GM12872 (cell line): ENCODE data around the gene TRAF1.

ENCODE experiments used
- TF ChIP-seq, protein P1 (sequence below): IDR thresholded peaks from 3 replicates; pipeline ENCODE4 v1.5.1; 2011; ENCODE audit warnings: low read depth, mild to moderate bottlenecking, low read length, moderate library complexity; ENCODE audit not compliant: insufficient read depth

TRAF1 gene

DNA sequence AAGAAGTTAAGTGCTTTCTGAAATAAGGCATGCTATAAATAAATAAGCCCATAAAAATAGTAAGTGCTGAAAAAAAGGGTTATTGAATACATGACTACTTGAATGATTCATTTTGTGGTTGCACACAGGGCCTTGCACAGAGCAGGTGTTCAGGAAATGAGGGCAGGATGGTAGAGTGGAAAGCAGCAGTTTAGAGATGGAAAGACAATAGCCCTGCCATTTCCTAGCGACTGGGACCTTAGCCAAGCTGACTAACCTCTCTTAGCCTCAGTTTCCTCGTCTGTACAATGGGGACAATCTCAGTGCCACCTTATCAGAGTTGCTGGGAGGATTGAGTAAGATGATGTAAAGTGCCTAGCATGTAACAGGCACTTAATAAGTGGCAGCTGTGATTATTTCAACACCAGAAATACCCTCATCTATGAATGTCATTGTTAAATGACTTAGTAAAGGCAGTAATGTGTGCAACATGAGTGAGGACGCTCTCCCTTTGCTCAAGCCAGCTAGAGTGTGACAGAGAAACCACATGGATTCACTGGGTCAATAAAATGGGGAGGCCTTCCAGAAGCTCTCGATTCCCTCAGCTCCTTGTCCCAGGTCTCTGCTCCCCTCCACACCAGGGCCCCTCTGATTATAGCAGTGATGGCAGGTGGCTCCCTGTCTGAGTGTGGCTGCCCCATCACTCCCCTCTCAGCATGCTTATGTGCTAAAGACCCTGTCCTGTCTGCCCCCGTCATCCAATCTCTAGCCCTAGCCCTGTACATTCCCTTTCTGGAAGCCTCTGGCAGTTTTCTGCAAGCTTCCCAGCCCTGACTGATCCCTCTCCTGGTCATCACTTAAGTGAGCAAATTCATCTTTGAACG is 33.6 kb downstream of the TRAF1 start:
- TF ChIP-seq, protein P1, sequence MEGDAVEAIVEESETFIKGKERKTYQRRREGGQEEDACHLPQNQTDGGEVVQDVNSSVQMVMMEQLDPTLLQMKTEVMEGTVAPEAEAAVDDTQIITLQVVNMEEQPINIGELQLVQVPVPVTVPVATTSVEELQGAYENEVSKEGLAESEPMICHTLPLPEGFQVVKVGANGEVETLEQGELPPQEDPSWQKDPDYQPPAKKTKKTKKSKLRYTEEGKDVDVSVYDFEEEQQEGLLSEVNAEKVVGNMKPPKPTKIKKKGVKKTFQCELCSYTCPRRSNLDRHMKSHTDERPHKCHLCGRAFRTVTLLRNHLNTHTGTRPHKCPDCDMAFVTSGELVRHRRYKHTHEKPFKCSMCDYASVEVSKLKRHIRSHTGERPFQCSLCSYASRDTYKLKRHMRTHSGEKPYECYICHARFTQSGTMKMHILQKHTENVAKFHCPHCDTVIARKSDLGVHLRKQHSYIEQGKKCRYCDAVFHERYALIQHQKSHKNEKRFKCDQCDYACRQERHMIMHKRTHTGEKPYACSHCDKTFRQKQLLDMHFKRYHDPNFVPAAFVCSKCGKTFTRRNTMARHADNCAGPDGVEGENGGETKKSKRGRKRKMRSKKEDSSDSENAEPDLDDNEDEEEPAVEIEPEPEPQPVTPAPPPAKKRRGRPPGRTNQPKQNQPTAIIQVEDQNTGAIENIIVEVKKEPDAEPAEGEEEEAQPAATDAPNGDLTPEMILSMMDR: no peak

DNA sequence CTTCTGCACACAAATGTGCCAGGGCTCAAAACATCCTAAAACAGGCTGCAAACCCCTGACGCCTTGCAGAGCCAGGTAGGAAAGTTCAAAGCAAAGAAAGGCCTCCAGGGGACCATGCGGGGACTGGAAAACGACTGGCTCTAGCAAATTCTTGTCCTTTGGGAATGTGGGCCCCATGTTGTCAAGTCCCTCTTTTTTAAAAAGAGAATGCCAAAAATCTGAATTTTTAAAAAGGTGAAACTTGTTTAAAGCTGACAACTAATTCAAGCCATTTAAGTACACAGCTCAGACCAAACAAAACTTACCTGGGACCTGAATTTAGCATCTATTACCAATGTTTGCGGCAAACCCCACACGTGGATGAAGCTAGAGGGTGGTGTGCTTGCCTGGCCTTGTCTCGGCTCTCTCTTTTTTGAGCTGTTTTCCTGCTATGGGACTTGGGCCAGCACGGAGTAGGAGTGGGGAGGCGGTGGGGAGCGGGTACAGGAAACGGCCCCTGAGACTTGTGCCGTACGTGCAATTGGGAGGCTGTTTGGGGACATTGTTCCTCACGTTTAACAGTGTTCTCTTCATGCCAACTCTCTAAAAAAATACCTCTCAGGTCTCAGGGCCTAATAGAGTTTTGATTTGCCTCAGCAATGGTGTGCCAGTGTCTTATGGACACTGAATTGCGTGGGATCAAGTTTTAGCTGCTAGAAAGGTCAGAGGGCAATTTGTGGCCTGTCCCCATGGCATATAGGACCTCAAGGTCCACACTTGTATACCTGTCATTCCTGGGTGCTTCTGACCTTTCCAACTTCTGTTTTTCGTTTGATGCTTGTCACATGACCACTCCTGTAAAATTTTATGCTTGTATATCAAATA is 34.5 kb downstream of the TRAF1 start:
- TF ChIP-seq, protein P1: no peak

DNA sequence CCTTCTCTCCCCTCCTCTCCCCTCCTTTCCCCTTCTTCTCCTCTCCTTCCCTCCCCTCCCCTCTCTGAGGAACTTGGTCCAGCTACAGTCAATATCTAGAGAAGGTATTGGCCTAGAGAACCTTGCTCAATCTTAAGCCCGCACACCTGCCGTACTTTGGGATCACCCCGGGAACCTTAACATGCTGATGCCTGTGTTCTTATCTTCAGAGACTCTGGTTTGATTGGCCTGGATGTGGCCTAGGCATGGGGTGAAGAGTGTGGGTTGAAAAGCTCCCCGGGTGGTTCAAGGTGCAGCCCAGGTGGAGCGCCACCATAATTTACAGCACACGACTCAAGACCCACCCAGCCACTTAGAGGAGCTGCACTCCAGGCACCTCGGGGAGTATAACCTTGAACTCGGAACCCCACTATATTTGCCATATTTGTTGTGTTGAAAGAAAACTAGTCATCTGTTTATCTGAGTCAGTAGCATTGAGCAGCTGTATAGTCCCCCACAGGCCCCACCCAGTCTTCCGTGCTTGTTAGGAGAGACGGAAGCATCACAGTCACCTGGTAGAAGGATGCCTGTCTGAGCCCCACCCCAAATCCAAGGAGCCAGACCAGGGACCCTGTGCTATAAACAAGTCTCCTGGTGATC is 35.2 kb downstream of the TRAF1 start:
- TF ChIP-seq, protein P1: no peak

DNA sequence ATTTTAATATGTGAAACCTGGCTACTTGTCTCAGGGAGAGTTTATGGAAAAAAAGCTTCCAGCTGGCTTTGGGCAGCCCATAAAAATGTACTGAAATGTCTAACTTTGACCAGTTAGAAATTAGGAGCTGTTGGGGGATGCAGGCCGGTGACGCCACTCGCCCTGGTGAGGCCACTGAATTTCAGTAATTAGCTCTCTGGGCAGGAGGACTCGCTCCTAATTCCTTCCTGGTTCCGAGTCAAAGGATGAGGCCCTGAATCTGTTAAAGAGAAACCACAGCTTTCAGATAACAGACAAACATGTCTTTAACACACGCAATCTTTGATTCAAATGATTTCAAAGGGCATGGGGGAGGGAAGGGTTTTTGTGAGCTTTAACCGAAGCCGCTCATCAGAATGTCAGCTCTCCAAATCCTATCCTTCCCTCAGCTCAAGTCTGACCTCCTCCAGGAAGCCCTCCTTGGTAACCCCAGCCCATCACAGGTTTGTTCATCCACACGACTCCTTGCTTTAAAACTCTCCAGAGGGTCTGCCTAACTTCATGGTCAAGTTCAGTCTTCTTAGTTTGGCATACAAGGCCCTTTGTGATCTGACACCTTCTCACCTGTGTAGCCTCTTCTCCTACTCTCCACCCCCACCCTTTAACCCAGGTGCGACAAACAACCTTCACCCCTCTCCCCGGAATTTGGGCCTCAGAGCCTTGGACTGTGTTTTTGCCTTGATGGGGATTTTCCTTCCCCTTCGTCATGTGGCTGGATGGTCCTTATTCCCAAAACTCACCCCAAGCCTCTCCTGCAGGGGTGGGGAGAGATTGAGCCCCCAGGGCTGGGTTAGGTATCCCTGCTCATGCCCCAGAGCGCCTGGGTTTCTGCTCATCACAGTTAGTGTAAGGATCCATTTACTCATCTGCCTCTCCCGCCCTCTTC is 36.0 kb downstream of the TRAF1 start:
- TF ChIP-seq, protein P1: no peak

DNA sequence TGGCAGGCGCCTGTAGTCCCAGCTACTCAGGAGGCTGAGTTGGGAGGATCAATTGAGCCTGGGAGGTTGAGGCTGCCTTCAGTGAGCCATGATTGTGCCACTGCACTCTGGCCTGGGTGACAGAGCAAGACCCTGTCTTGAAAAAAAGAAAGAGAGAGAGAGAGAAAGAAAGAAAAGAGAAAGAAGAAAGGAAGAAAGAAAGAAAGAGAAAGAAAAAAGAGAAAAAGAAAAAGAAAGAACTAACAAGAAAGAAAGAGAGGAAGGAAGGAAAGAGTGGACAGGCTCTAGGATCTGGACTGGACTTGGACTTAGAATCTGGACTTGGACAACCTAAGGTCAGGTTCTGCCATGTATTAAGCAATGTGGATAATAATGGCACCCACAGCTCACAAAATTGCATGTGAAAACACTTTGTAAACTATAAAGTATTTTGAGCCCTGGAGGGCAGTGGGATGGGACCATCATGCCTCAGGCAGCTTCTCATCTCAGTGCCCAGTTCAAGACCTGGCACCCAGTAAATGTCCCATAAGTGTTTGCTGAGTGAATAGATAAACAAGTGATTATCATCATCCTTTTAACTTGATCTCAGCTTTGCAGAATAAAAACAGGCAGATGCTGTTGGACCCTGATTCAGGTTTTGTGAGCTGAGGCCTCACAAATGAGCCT is 36.9 kb downstream of the TRAF1 start:
- TF ChIP-seq, protein P1: no peak

DNA sequence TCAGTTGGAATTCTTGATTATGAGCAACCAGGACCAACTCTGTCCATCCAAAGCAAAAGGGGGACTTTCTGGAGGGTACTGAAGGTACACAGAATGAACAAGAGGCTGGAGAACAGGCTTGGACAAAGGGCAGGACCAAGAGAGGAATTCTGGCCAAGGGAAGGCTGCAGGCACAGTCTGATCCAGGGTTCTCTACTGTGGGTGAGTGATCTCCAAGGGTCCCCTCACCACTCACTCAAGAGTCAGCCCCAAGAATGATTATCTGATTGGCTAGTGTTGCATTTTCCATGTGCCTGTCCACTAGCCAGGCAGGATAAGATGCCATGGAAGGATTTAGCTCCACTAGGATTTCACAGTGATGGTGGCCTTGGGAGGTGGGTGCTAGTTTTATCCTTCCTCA is 38.0 kb downstream of the TRAF1 start:
- TF ChIP-seq, protein P1: no peak
